ENCODE measurements around the gene ISLR2. TPM values are rescaled to one million over a fixed set of nuclear protein-coding genes. Genes with fewer than 3 reads are reported as not detected.

Gene ISLR2
- total RNA-seq, 1 experiment from 2014 or later, result 8.9 TPM

- Mint-ChIP-seq H3K27me3 (ENCODE audit: low read depth) (peaks cover 10% of the 10 kb centered on the region), H3K9me3 (peaks cover 22% of the 10 kb centered on the region), H3K27ac (no peak overlapping the region), H3K4me1 (peaks cover 29% of the 10 kb centered on the region), H3K36me3 (peaks cover 11% of the 10 kb centered on the region), H3K4me3 (no peak overlapping the region)
- ATAC-seq (peak; percentile 92), DNase-seq (ENCODE audit: low spot score) (no peak)
- no peak for TF ChIP-seq JUN (CRISPR knock-in tag; IDR thresholded peaks at IDR 0.05)
- TF ChIP-seq NFE2L1 (CRISPR knock-in tag; IDR thresholded peaks at IDR 0.05), result peak; percentile 91
- POLR2A ChIA-PET, result interaction anchor here (0.6 kb wide), 1 partner anchor 89 kb away, joined by 5 read pairs; no protein-coding TSS in a partner anchor
- CTCF ChIA-PET, result interaction anchor here (0.7 to 2.3 kb wide), 35 partner anchors 9 to 179 kb away, joined by 3 to 48 read pairs (median 5); partner anchors contain the start of genes ISLR, ISLR2 and STRA6
Observed at GRCh38 chr15:74144153-74144775, 13.9 kb downstream of the ISLR2 start.

GRCh38 chr15:74146277-74146800, 16.0 kb downstream of the ISLR2 start:
- CTCF ChIA-PET, result interaction anchor here (1.6 kb wide), 1 partner anchor 12 kb away, joined by 4 read pairs; no protein-coding TSS in a partner anchor
- POLR2A ChIA-PET, result no interaction called here
- Mint-ChIP-seq H3K27ac (no peak overlapping the region), H3K4me1 (peaks cover 8% of the 10 kb centered on the region), H3K36me3 (peaks cover 11% of the 10 kb centered on the region), H3K4me3 (no peak overlapping the region), H3K27me3 (ENCODE audit: low read depth) (peaks cover 7% of the 10 kb centered on the region), H3K9me3 (peaks cover 22% of the 10 kb centered on the region)
- TF ChIP-seq ZNF219 (CRISPR knock-in tag; IDR thresholded peaks at IDR 0.05; ENCODE audit: borderline replicate concordance) (no peak), EMX1 (CRISPR knock-in tag; IDR thresholded peaks at IDR 0.05) (no peak), E2F5 (CRISPR knock-in tag; IDR thresholded peaks at IDR 0.05) (no peak), PREB (CRISPR knock-in tag; IDR thresholded peaks at IDR 0.05; ENCODE audit: borderline replicate concordance) (no peak), CDX4 (CRISPR knock-in tag; IDR thresholded peaks at IDR 0.05; ENCODE audit: borderline replicate concordance) (no peak), ZNF121 (CRISPR knock-in tag; IDR thresholded peaks at IDR 0.05) (no peak)
- ATAC-seq (no peak), DNase-seq (ENCODE audit: low spot score) (no peak)

GRCh38 chr15:74147051-74147450, 16.7 kb downstream of the ISLR2 start:
- Mint-ChIP-seq H3K27ac (no peak overlapping the region), H3K4me1 (peaks cover 3% of the 10 kb centered on the region; the same call in 1 of the 2 replicates), H3K36me3 (peaks cover 11% of the 10 kb centered on the region), H3K4me3 (no peak overlapping the region), H3K9me3 (peaks cover 22% of the 10 kb centered on the region), H3K27me3 (ENCODE audit: low read depth) (peaks cover 7% of the 10 kb centered on the region)
- ATAC-seq (no peak), DNase-seq (ENCODE audit: low spot score) (no peak)
- CTCF ChIA-PET, result interaction anchor here (1.1 kb wide), 1 partner anchor 161 kb away, joined by 3 read pairs; no protein-coding TSS in a partner anchor
- POLR2A ChIA-PET, result no interaction called here
- TF ChIP-seq AFF4 (CRISPR knock-in tag; IDR thresholded peaks at IDR 0.05; ENCODE audit: borderline replicate concordance) (no peak), ZNF317 (CRISPR knock-in tag; IDR thresholded peaks at IDR 0.05; ENCODE audit: borderline replicate concordance, low read depth) (no peak), ZNF425 (CRISPR knock-in tag; conservative IDR thresholded peaks at IDR 0.05) (no peak)

Measured in WTC11 (cell line).